Cardiac fibroblast (primary cell): ENCODE results near the gene MTR.
"Not testable (repeated sequence)": the region's sequence is repeated elsewhere in the genome, so short reads cannot be mapped to it uniquely, and the experiment has no call there.

Experiments used
- DNase-seq, 2 donors: peaks; one replicate each; pipeline versions ENCODE4 v3.0.0 to v3.0.0-alpha.2; 2010; ENCODE audit warnings: low read depth in 2 of 2
- H3K4me3 ChIP-seq, 2 donors: replicated peaks in 1 of 2; 1 replicate in 1 of 2; 2 replicates in 1 of 2; pipeline ENCODE4 v1.5.1; 2011; ENCODE audit warnings: low read depth in 2 of 2, low read length in 2 of 2, mild to moderate bottlenecking in 2 of 2, moderate library complexity in 1 of 2
- CTCF ChIP-seq: IDR thresholded peaks from one replicate; pipeline ENCODE4 v1.5.1; 2011; ENCODE audit warnings: low read depth, mild to moderate bottlenecking, low read length, inconsistent platforms

The MTR gene

GRCh38 chr1:236904892-236905741 is 110.0 kb downstream of the MTR start:
- peak; percentile 56 to 90 for DNase-seq
- no peak for TF ChIP-seq CTCF

GRCh38 chr1:236907205-236907604 is 112.1 kb downstream of the MTR start:
- no peak for DNase-seq
- TF ChIP-seq CTCF: no peak
- H3K4me3 ChIP-seq: no peak overlapping the region

More at GRCh38 chr1:236904892-236905741, 110.0 kb downstream of the MTR start:
- H3K4me3 ChIP-seq: no peak overlapping the region

- H3K4me3 ChIP-seq: no peak overlapping the region
- no peak for TF ChIP-seq CTCF
- no peak for DNase-seq
These were observed 113.6 kb downstream of the MTR start for GRCh38 chr1:236908669-236909068.

- H3K4me3 ChIP-seq, DNase-seq: not testable (repeated sequence)
These were observed 116.0 kb downstream of the MTR start for GRCh38 chr1:236911047-236911446.

- DNase-seq: peak in 1 of 2 donors; percentile 36
- H3K4me3 ChIP-seq: no peak overlapping the region
- TF ChIP-seq CTCF: no peak
These were observed 118.4 kb downstream of the MTR start for GRCh38 chr1:236913371-236914037.

GRCh38 chr1:236914375-236914774 is 119.3 kb downstream of the MTR start:
- no peak for TF ChIP-seq CTCF

GRCh38 chr1:236916131-236916800 is 121.2 kb downstream of the MTR start:
- no peak for TF ChIP-seq CTCF
- peak in 1 of 2 donors; percentile 5 for DNase-seq
- no peak overlapping the region for H3K4me3 ChIP-seq

More at GRCh38 chr1:236914375-236914774, 119.3 kb downstream of the MTR start:
- DNase-seq: no peak
- H3K4me3 ChIP-seq: no peak overlapping the region
